GM23338 (cell line): Measurements from ENCODE around the gene FOXP2. TPM values are rescaled to one million over a fixed set of nuclear protein-coding genes. Genes with fewer than 3 reads are reported as not detected.

Experiments used
- ATAC-seq: fragments of 200-7000 bp; cut with Tn5 transposase; 3 replicates; pipeline ENCODE4 v1.9.1; 2020
- DNase-seq: peaks from one replicate; pipeline ENCODE4 v3.0.0-alpha.2; 2015; ENCODE audit warnings: low spot score
- H2AFZ ChIP-seq: fragments of 200-600 bp; sonication (generic); 2 replicates; pipeline ENCODE4 v1.8.0; 2016; ENCODE audit warnings: antibody characterized with exemption, mild to moderate bottlenecking, moderate library complexity
- H3F3A ChIP-seq: fragments of 200-600 bp; sonication (generic); replicated peaks from 2 replicates; pipeline ENCODE4 v1.8.0; 2017; ENCODE audit warnings: antibody characterized with exemption, mixed run types, low read depth
- H3K27ac ChIP-seq: fragments of 200-600 bp; sonication (generic); 2 replicates; pipeline ENCODE4 v1.6.1; 2016; ENCODE audit warnings: low read depth
- H3K27me3 ChIP-seq: fragments of 200-600 bp; sonication (generic); 2 replicates; pipeline ENCODE4 v1.8.0; 2016; ENCODE audit warnings: mild to moderate bottlenecking, mixed run types, moderate library complexity; ENCODE audit not compliant: insufficient read depth
- H3K36me3 ChIP-seq: fragments of 200-600 bp; sonication (generic); 2 replicates; pipeline ENCODE4 v1.8.0; 2016; ENCODE audit warnings: mild to moderate bottlenecking; ENCODE audit not compliant: insufficient read depth
- H3K4me1 ChIP-seq: fragments of 200-600 bp; sonication (generic); 2 replicates; pipeline ENCODE4 v1.8.0; 2016; ENCODE audit warnings: mild to moderate bottlenecking, moderate library complexity; ENCODE audit not compliant: insufficient read depth
- H3K4me2 ChIP-seq: fragments of 200-600 bp; sonication (generic); 2 replicates; pipeline ENCODE4 v1.7.1; 2017; ENCODE audit warnings: mixed run types
- H3K4me3 ChIP-seq: fragments of 200-600 bp; sonication (generic); 2 replicates; pipeline ENCODE4 v1.6.1; 2016; ENCODE audit warnings: mixed run types
- H3K79me2 ChIP-seq: fragments of 200-600 bp; sonication (generic); replicated peaks from 2 replicates; pipeline ENCODE4 v1.8.0; 2017; ENCODE audit warnings: mild to moderate bottlenecking; ENCODE audit not compliant: insufficient read depth
- H3K9me2 ChIP-seq: fragments of 200-600 bp; sonication (generic); 2 replicates; pipeline ENCODE4 v1.8.0; 2017; ENCODE audit not compliant: insufficient read depth
- H4K20me1 ChIP-seq: fragments of 200-600 bp; sonication (generic); replicated peaks from 2 replicates; pipeline ENCODE4 v1.8.0; 2017; ENCODE audit warnings: mild to moderate bottlenecking; ENCODE audit not compliant: insufficient read depth
- H3K27ac Mint-ChIP-seq: 2 replicates; pipeline ENCODE4 v1.8.0; 2020; ENCODE audit warnings: inconsistent platforms, mild to moderate bottlenecking, moderate library complexity, mixed read lengths
- H3K27me3 Mint-ChIP-seq: 3 replicates; pipeline ENCODE4 v1.8.0; 2022; ENCODE audit warnings: low read depth, mild to moderate bottlenecking, moderate library complexity, mixed read lengths, inconsistent platforms; ENCODE audit not compliant: insufficient read depth, poor library complexity
- H3K36me3 Mint-ChIP-seq: 3 replicates; pipeline ENCODE4 v1.8.0; 2021; ENCODE audit warnings: low read depth, mild to moderate bottlenecking, inconsistent platforms, moderate library complexity, mixed read lengths
- H3K4me1 Mint-ChIP-seq: 3 replicates; pipeline ENCODE4 v1.8.0; 2020; ENCODE audit warnings: mild to moderate bottlenecking, inconsistent platforms, mixed read lengths
- H3K4me3 Mint-ChIP-seq: 3 replicates; pipeline ENCODE4 v1.8.0; 2021; ENCODE audit warnings: moderate library complexity, mild to moderate bottlenecking, inconsistent platforms, mixed read lengths
- H3K9me3 Mint-ChIP-seq: 3 replicates; pipeline ENCODE4 v1.8.0; 2020; ENCODE audit warnings: moderate library complexity, mild to moderate bottlenecking, inconsistent platforms, mixed read lengths
- CREB1 ChIP-seq: fragments of 250-450 bp; sonication (Bioruptor Pico); IDR thresholded peaks from 2 replicates; pipeline ENCODE4 v1.5.0; 2020; ENCODE audit warnings: low read depth, mild to moderate bottlenecking, moderate library complexity
- CTCF ChIP-seq, 2 experiments: fragments of 200-600 bp in 1 of 2; sonication (generic) in 1 of 2; conservative IDR thresholded peaks; 2 replicates each; pipeline versions ENCODE4 v1.5.1 to v1.6.1; 2016 to 2017; ENCODE audit warnings: antibody characterized with exemption in 2 of 2, low read depth in 2 of 2, mild to moderate bottlenecking in 2 of 2, moderate library complexity in 1 of 2
- ETS1 ChIP-seq: IDR thresholded peaks from 2 replicates; pipeline ENCODE4 v1.6.1; 2016; ENCODE audit warnings: antibody characterized with exemption
- EZH2 ChIP-seq: fragments of 200-600 bp; sonication (generic); IDR thresholded peaks from one replicate; pipeline ENCODE4 v1.8.0; 2017; ENCODE audit warnings: antibody characterized with exemption, mild to moderate bottlenecking, low read depth; ENCODE audit not compliant: unreplicated experiment
- EZH2phosphoT487 ChIP-seq: fragments of 200-600 bp; sonication (generic); IDR thresholded peaks from one replicate; pipeline ENCODE4 v1.8.1; 2018; ENCODE audit warnings: antibody characterized with exemption; ENCODE audit not compliant: unreplicated experiment
- JUNB ChIP-seq: IDR thresholded peaks from one replicate; pipeline ENCODE4 v1.6.1; 2016; ENCODE audit warnings: antibody characterized with exemption; ENCODE audit not compliant: unreplicated experiment
- NANOG ChIP-seq: IDR thresholded peaks from 2 replicates; pipeline ENCODE4 v1.6.1; 2016; ENCODE audit warnings: antibody characterized with exemption, borderline replicate concordance
- POLR2AphosphoS5 ChIP-seq: IDR thresholded peaks from 2 replicates; pipeline ENCODE4 v1.6.1; 2016; ENCODE audit warnings: antibody characterized with exemption, low read depth
- REST ChIP-seq: IDR thresholded peaks from one replicate; pipeline ENCODE4 v1.6.1; 2018; ENCODE audit warnings: antibody characterized with exemption; ENCODE audit not compliant: unreplicated experiment
- STAT1 ChIP-seq: IDR thresholded peaks from one replicate; pipeline ENCODE4 v1.6.1; 2016; ENCODE audit warnings: antibody characterized with exemption; ENCODE audit not compliant: unreplicated experiment
- ZNF114 ChIP-seq: fragments of 250-450 bp; sonication (Bioruptor Pico); IDR thresholded peaks from 2 replicates; pipeline ENCODE4 v1.5.0; 2020; ENCODE audit warnings: mild to moderate bottlenecking, moderate library complexity
- ZNF331 ChIP-seq: fragments of 250-450 bp; sonication (Bioruptor Pico); IDR thresholded peaks from 2 replicates; pipeline ENCODE4 v1.5.0; 2020; ENCODE audit warnings: low read depth, mild to moderate bottlenecking, moderate library complexity
- ZNF462 ChIP-seq: fragments of 250-450 bp; sonication (Bioruptor Pico); IDR thresholded peaks from 2 replicates; pipeline ENCODE4 v1.5.0; 2020; ENCODE audit warnings: mild to moderate bottlenecking, moderate library complexity
- polyA plus RNA-seq: library from polyadenylated mRNA; unstranded; fragments of >200 nt; fragmentation: Nextera tagmentation; extraction: Ambion mirVana; gene quantifications from 2 replicates; pipeline ENCODE4 v1.2.1, GENCODE V29; 2016
- total RNA-seq: library from RNA; depleted of rRNA; stranded (reverse); fragments of >200 nt; shearing (Covaris generic); gene quantifications from 2 replicates; pipeline ENCODE4 v1.2.3, GENCODE V29; 2014

The FOXP2 gene
- total and polyA plus RNA-seq, 2 experiments from 2014 or later, result 0.03 to 0.24 TPM

GRCh38 chr7:114629762-114630161 is 215.1 kb downstream of the FOXP2 start:
- H4K20me1 ChIP-seq, result no peaks in the 10 kb centered on the region
- H3K4me3 Mint-ChIP-seq, result 0 out of 3 replicates have a peak overlapping the region, but pooled peaks have one; percentile 25

More at GRCh38 chr7:114629762-114630161, 215.1 kb downstream of the FOXP2 start:
- Mint-ChIP-seq H3K9me3 (no peaks in the 10 kb centered on the region), H3K36me3 (no peaks in the 10 kb centered on the region), H3K27me3 (no peaks in the 10 kb centered on the region), H3K27ac (peak overlapping the region; percentile 85), H3K4me1 (peaks cover 38% of the 10 kb centered on the region)
- no peaks in the 10 kb centered on the region for H3F3A ChIP-seq
- peaks cover 34% of the 10 kb centered on the region for H3K4me1 ChIP-seq
- TF ChIP-seq EZH2 (no peak), CTCF (conservative IDR thresholded peaks at IDR 0.05; ENCODE audit: low read depth in 2 of 2) (no peak), REST (no peak), ZNF114 (CRISPR knock-in tag) (no peak), ZNF331 (CRISPR knock-in tag) (no peak), EZH2phosphoT487 (no peak), NANOG (no peak), CREB1 (no peak), POLR2AphosphoS5 (no peak), JUNB (no peak), ZNF462 (no peak), ETS1 (no peak), STAT1 (no peak)
- H3K4me3 ChIP-seq, result peak overlapping the region; percentile 1; the same call in 1 of the 2 replicates
- H3K4me2 ChIP-seq, result peak overlapping the region; percentile 61
- H3K79me2 ChIP-seq, result no peaks in the 10 kb centered on the region
- H3K27ac ChIP-seq, result peak overlapping the region; percentile 74
- DNase-seq (peak; percentile 45), ATAC-seq (peak; percentile 57)
- H3K36me3 ChIP-seq, result no peaks in the 10 kb centered on the region
- H3K9me2 ChIP-seq, result no peaks in the 10 kb centered on the region
- no peaks in the 10 kb centered on the region for H3K27me3 ChIP-seq
- H2AFZ ChIP-seq, result peak overlapping the region; percentile 19; the same call in 1 of the 2 replicates
